OCI-M2 (cell line): ENCODE results near the gene CKS2.
"Not testable (repeated sequence)": the region's sequence is repeated elsewhere in the genome, so short reads cannot be mapped to it uniquely, and the experiment has no call there.

Experiments
- DNase-seq: peaks from one replicate; lab custom pipeline; 2025; ENCODE audit not compliant: unreplicated experiment; lab: John Stamatoyannopoulos, UW

Gene CKS2

DNA sequence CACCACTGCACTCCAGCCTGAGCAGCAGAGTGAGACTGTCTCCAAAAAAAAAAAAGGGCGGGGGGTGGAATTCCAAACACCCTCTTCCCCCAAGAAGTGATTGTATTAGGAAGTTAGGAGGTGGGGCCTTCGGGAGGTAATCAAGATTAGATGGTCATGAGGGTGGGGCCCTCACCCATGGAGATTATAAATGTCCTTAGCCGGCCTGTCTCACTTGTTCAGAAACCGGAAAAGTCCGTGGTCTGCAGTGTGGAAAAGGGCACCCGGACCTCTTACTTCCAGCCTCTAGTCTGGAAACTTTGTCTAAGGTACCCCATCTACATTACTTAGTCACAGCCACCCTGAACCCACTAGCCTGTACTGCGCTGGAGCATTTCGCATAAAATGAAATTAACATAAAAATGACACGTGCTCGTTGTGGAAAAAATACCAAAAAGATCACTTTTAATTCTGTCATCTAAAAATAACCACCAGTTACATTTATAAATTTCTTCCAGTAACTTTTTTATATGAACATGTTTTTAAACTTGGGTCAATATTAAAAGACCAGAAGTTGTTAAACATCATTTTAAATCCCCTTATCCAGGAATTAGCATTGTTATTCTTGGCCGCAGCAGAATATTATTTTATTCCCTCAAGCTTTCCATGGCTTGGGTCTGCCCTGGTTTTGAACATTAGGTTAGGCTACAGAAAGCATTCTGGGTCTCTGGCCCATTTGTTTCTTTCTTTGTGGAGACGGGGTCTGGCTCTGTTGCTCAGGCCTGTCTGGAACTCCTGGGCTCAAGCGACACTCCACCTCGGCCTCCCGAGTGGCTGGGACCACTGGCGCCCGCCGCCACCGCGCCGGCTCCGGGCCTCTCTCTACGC, 1.2 kb upstream of the CKS2 start:
- no peak for DNase-seq

DNA sequence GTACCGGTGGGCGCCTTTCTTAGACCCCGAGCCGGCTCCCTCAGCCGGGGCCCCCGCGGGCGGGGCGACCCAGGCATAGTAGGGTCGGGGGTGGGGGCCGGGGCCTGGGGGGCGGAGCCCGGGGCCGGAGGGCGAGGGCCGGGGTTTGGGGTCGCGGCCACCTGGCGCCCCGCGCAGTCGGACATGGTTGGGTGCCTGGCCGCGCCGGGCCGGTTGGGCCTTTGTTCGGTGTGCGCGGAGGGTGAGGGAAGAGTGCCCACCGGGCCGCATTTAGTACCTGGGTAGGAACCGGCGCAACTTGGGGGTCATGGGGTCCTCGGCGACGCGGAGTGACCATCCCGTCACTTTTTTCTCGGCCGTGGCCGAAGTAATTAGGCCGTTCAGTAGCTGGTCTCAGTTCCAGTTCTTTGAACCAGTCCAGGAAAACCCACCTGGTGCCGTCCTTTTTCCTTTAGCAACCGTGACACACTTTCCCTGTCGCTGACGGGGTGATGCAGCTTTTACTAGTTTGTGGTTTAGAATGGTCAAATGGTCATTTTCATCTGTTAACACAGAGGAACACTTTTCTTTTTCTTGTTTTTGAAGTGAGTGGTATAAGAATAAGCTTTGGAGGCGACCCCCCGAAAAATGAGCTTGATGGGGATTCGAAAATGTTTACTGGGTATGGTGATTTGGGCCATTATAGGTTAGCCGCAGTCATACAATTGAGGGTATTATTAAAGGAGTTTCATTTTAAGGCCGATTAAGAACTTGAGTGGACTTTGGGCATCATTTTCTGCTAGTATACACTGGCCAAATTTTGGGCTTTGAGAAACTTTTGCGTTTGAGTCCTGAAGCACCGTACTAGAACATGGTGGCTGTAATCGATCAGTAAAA, 589 bp downstream of the CKS2 start:
- no peak for DNase-seq

DNA sequence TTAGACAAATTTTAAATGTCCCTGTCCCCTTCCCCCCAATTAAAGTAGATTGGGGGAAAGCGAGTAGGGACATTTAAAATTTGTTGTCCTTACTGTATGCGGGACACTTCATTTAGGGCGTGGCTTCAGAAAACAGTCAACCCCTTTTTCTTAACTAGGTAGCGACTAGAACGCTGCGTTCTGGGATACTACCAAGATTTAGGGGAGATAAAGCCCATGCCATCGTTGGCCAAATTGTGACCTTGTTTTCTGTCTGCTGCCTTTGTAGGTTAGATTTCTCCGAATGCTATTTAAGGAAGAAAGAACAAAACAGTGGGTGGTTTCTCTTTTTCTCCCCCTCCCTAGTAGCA, 1.2 kb downstream of the CKS2 start:
- DNase-seq, result no peak

DNA sequence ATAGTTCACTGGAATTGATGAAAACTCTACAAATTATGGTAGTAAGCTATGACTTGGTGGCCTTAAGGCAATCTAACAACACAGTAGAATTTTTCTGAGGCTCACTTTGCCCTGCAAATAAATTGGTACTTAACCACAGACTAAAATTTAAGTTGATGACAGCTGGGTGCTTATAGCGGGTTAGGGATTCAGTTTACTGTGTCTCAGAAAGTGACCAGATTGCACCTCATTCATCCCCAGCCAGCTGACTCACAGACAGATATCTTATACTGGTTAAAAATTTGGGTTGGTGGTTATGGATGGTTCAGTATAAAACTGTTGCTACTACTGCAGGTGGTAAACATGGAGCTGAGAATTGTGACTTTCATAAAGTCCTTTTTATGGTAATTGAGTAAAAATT, 2.8 kb downstream of the CKS2 start:
- no peak for DNase-seq

DNA sequence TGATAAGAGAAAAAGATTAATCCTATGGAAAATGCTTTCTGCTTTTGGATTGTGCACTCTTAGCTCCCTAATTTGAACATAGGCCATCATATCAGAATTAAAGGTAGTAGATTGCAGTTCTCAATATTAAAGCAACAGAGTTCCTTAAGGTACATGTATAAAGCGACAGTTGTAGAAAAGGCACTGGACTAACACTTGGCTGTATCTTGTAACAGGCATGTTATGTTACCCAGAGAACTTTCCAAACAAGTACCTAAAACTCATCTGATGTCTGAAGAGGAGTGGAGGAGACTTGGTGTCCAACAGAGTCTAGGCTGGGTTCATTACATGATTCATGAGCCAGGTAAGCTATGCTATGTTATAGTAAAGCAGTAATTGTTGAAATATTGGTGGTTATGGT, 4.0 kb downstream of the CKS2 start:
- no peak for DNase-seq

DNA sequence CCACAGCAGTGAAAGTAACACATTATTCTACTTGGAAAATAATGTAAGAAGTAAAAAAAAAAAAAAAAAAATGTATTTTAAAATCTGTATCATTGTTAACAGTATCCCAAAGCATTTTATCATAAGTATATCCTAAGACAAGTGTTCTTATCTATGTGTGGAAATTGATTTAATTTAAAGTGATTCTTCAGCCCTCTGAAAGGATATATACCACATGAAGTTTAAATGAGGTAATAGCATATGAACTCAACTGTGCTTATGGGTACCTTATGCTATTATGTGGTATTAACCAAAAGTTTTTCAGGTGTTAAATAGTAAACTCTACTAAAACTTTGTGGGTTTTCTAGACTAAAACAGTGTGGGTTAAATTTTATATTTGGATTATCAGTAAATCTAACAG, 4.5 kb downstream of the CKS2 start:
- DNase-seq, result no peak

DNA sequence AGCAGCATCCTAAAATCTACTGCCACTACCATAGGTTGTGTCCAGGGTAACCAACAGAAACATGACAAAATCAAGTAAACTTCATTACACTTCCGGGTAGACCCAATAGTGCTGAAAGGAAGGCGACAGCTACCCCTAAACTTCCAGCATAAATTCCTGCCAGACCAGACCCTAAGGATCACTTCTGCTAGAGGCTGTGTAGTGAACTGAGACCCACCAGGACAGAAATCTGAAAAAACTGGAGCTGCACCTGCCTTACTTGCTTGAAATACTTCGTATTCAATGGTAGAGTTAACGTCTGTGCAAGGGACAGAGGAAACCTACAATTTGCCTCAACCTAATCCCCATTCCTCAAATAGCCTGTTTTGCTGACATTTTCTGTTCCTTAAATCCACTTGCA, 6.3 kb downstream of the CKS2 start:
- DNase-seq, result no peak

DNA sequence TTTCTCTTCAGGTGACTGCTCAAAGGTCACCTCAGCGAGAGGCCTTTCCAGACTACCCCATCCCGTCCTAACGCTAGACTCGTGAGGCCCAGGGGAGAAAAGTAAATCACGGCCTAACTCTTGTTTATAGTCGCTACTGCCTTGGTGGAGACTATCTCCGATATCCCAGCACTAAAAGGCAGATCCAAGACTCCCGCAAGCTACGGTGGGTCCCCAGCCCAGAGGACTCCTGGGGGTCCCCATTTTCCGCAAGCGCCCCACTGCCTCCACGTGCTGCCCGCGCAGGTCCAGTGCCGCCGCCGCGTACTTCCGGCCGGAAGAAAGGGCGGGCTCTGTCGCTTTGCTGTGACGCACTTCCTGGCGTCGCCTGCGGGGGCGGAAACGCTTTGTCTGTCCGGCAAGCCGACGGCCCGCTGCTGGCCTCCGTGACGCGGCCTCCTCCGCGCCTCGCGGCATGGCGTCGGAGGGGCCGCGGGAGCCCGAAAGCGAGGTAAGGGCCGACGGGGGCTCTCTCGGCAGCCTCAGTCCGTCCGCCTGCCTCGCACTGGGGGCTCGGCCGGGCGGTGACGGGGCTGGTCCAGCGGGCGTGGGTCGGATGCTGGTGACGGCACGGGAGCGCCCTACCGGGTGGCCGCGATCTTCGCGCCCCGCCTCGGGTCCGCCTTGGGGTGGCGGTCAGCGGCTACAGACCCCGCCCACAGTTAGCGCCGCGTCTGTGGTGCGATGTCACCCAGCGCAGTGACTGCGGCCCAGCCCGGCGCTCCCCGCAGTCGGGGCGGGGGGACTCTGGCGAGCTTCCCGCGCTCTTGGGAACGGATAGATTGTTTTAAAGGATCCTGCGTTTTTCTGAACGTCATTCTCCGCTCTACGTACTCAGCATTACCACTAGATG, 7.4 kb downstream of the CKS2 start, which contains the start of gene SECISBP2:
Gene SECISBP2, plus strand, starts transcription at position 378 of the 892 bp plus-strand sequence. Its CDS starts 77 bp downstream, at position 455.
- DNase-seq, result peak; percentile 60

DNA sequence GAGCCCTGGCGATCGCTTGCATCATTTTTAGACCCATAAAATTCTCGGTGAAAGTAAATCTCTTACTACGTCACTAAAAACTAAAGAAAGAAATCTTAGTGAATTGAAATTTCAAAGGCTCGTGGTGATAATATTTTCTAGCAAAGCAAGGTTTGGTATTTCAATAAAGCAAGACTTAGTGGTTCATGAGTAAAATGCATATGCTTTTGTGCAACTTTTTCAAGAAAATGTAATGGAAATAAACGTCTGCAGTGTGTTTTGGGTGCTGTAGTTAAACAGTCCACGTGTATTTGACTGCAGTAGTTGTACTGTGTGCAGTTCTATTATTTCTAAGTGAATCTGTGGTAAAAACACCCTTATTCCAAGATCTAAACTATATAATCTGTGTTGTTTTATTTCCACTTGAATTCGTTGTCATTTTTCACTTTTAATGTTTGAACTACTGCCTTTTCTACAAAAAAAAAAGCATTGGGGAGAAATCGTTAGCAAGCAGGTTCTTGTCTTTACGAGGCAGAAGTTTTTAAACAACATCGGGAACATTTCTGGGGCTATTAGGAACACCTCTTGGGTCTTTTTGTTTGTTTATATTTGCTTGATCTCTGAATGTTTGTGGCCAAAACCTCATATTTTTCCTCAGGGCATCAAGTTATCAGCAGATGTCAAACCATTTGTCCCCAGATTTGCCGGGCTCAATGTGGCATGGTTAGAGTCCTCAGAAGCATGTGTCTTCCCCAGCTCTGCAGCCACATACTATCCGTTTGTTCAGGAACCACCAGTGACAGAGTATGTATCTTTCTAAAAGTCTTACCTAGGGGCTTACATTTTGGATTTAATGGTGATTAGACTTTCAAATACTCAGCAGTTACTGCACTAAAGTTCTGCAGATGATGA, 8.3 kb downstream of the CKS2 start:
- no peak for DNase-seq

DNA sequence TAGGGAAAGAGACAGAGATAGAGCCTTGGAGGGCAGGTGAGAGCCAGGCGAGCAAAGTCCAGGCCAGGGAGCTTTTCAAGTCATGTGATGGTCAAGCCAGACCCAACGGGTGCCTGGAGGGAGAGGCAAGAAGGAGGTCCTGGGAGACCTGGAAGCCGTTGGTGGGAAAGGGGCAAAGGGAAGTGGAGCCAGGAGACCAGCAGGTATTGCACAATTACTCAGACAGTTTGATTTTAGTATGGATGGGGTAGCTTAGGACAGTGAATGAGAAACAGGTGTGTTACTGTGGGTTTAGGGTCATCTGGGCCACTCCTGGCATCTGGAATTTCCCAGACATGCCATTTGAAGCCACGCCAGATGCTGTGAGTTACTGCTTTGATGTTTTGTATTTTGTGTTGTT, 12.4 kb downstream of the CKS2 start:
- DNase-seq, result no peak

DNA sequence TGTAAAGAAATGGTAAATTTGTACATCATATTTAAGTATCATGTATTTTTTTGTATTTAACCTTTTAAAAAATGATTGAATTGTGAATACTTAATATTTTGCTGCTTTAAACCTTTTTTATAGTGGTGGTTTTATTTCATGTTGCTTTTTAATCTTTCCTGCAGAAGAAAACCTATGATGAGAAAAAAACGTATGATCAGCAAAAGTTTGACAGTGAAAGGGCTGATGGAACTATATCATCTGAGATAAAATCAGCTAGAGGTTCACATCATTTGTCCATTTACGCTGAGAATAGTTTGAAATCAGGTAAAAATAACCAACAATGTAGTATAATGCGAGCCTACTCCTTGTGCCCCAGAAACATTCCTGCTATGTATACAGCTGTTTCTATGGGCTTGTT, 14.7 kb downstream of the CKS2 start:
- DNase-seq, result no peak

DNA sequence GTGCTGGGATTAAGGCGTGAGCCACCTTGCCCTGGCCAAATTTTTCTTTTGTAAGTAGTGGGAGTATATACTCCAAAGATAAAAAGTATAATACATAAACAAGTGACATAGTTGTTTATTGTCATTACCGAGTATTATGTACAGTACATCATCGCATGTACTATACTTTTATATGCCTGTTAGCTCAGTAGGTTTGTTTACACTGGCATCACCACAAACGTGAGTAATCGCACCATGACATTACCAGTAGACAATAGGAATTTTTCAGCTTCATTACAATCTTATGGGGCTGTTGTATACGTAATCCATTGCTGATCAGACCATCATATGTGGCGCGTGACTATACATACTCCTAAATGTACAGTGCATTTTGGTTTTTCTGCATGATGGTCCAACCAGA, 17.1 kb downstream of the CKS2 start:
- DNase-seq, result no peak

DNA sequence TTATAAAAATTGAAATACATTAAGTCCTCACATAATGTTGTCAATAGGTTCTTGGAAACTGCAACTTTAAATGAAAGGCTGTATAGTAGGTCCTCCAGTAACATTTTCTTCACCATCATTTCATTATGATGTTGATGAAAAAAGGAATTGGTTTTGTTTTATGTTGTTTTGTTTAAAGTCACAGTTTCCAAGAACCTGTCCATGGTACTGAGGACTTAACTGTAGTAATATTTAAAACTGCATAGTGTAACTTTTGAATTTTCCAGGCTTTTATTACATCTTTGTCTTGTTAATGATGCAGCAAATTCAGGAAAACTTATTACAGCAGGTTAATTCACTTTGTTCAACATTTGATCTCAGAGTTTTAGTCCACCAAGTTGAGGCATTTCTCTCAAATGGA, 18.9 kb downstream of the CKS2 start:
- DNase-seq, result no peak

DNA sequence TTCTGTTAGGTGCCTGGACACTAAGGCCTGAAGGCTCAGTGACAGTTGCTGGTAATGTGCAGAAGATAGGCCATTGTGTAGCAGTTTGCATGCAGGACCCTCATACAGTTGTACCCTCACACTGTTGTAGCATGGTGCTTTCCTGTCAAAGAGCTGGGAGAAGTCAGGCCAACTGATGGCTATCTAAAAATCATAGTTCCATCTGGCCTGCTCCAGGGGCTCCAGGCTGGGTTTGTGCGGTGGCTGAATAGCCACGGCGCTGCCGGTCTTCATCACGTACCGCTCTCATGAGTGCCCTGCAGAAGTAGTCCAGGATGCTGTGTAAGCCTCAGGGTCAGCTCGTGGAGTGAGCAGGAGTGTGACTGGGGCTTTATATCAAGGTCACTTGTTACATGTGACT, 19.5 kb downstream of the CKS2 start:
- DNase-seq, result no peak

DNA sequence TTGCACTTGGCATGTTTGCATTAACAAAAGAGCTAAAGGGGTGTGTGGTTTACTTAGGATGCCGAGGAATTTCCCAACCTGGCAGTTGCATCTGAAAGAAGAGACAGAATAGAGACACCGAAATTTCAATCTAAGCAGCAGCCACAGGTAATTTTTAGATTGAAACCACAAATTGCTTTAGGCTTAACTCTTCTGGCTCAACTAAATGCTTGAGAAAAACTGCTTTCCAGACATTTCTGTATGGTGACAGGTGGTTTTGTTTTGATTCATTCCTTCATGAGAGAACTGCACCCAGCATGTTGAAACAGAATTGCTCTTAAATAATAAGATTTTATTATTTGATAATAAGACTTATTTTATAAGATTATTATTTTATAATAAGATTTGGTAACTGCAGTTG, 28.8 kb downstream of the CKS2 start:
- no peak for DNase-seq

DNA sequence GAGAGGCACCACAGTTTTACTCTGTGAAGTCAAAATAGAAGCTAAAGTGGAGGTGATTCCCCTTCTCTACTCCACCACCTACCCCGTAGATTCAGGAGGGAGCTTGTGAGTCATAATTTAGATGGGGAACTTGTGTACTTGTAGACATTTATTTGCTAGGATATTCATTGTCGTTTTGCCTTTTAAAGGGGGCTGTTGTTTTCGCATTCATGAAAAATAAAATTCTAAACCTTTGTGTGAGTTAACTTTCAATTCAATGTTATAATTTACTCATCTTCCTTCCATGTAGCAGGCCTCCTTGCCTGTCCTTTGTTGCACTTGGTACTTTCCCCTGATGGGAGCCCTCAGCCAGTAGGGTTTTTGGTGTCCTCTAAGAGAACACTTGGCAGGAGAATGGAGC, 29.3 kb downstream of the CKS2 start:
- no peak for DNase-seq

DNA sequence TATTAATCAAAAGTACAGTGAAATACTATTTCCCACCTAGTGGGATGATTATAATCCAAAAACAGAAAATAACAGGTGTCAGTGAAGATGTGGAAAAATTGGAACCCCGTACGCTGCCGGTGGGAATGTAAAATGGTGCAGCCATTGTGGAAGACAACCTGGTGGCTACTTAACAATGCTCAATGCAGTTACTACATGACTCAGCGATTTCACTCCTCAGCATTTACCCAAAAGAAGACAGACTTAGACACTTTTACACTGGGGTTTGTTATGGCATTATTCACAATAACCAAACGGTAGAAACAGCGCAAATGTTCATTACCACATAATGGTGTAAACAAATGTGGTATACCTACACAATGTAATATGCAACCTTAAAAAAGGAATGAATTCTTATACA, 31.2 kb downstream of the CKS2 start:
- no peak for DNase-seq

DNA sequence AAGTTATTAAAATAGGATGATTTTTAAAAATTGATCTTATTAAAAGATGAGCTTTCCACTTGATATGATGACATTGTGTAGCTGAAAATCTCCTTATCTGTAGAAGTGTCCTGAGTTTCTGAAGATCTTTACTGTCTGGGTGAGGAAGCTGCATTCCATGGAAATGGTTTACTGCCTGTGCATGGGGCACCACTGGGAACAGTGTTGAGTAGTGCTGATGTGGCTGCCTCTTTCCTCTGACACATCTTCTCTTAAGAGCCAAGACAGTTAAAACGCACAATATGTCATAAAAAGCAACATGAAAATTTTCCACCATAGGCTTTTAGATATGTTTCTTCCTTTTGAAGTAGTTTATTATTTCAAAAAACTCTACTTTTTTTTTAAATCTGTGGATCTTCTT, 32.0 kb downstream of the CKS2 start:
- no peak for DNase-seq

DNA sequence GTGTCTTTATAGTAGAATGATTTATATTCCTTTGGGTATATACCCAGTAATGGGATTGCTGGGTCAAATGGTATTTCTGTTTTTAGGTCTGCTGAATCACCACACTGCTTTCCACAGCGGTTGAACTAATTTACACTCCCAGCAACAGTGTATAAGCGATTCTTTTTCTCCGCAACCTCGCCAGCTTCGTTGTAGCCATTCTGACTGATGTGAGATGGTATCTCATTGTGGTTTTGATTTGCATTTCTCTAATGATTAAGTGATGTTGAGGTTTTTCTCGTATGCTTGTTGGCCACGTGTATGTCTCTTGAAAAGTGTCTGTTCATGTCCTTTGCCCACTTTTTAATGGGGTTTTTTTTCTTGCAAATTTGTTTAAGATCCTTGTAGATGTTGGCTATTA, 32.8 kb downstream of the CKS2 start:
- not testable (repeated sequence) for DNase-seq

DNA sequence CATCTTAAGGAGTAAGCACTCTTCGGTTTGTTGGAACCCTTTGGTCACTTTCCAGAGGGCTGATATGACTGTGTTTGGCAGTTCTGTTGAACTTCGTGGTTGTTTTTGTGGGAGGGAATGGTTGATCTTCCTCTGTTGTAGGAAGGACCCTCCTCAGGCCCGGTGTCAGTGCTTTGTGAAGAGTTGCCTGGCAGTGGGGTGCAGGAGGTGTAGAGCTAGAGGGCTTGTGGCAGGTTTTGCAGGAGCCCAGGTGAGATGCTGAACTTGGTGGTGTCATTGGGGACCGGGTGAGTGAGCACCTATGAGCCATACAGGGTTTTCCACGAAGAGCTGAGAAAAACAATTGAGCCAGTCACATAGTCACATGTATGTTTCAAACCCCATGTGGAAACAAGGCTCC, 34.5 kb downstream of the CKS2 start:
- DNase-seq, result no peak
